ENCODE results near the gene SGO1. TPM values are rescaled to one million over a fixed set of nuclear protein-coding genes. Genes with fewer than 3 reads are reported as not detected.

SGO1 gene
- total RNA-seq, 1 experiment from 2014 or later = 23.5 TPM

GRCh38 chr3:20148466-20148865, 37.5 kb downstream of the SGO1 start (continued):
- no peak for TF ChIP-seq REST (IDR thresholded peaks at IDR 0.05; ENCODE audit: low read depth)
- TF ChIP-seq YY1 (IDR thresholded peaks at IDR 0.05; ENCODE audit: extremely low read depth, insufficient replicate concordance, low read depth, low read length) = no peak
- no peak for TF ChIP-seq ATF3 (IDR thresholded peaks at IDR 0.05)
- TF ChIP-seq ZNF274 (IDR thresholded peaks at IDR 0.05; ENCODE audit: low read depth, low read length) = no peak

- no peaks in the 10 kb centered on the region for H3K36me3 ChIP-seq (ENCODE audit: control insufficient read depth in 1 of 2, insufficient read depth in 2 of 2, low read length in 2 of 2)
- H4K20me1 ChIP-seq (ENCODE audit: insufficient read depth) = no peaks in the 10 kb centered on the region
- no TSS peak for BruUV-seq (replicated peaks)
- ATAC-seq = no peak
- RAD21 ChIA-PET (ENCODE audit: low non-redundant PET in 1 of 2, low total read pairs in 2 of 2, uncharacterized antibody in 2 of 2, unreplicated experiment in 2 of 2) = no interaction called here
- no peak overlapping the region for H2AFZ ChIP-seq (ENCODE audit: low read depth, low read length, poor library complexity, severe bottlenecking)
- CTCF ChIA-PET = no interaction called here
- no peaks in the 10 kb centered on the region for H3K4me1 ChIP-seq (ENCODE audit: control insufficient read depth in 1 of 2, insufficient read depth in 2 of 2, low read length in 2 of 2)
- no peak overlapping the region for H3K9ac ChIP-seq (ENCODE audit: low read length)
- no peak overlapping the region for H3K4me3 ChIP-seq (replicated peaks in 1 of 2; ENCODE audit: low read depth in 1 of 2, low read length in 2 of 2)
- H3K9me2 ChIP-seq (ENCODE audit: insufficient read depth) = no peaks in the 10 kb centered on the region
- intact Hi-C loops (cut with micrococcal nuclease) = no loop called here
- no peak overlapping the region for H3K4me2 ChIP-seq (ENCODE audit: low read length)
- no peak for DNase-seq (ENCODE audit: low read depth, low spot score)
- no peak overlapping the region for H3K27ac ChIP-seq (ENCODE audit: low read depth, low read length)
- H3K9me3 ChIP-seq (ENCODE audit: control insufficient read depth in 1 of 2, insufficient read depth in 1 of 2, low read depth in 1 of 2, low read length in 2 of 2) = no peaks in the 10 kb centered on the region
- POLR2A ChIA-PET = no interaction called here
- H3K79me2 ChIP-seq (ENCODE audit: insufficient read depth, low read length) = no peaks in the 10 kb centered on the region
- H3K27me3 ChIP-seq (ENCODE audit: insufficient read depth, low read length) = no peaks in the 10 kb centered on the region
- TF ChIP-seq SRF (IDR thresholded peaks at IDR 0.05; ENCODE audit: low read depth) = no peak
- no peak for TF ChIP-seq ATF3 (IDR thresholded peaks at IDR 0.05)
- TF ChIP-seq ZNF274 (IDR thresholded peaks at IDR 0.05; ENCODE audit: low read depth, low read length) = no peak
- no peak for TF ChIP-seq POLR2A (IDR thresholded peaks at IDR 0.05; ENCODE audit: borderline replicate concordance, extremely low read depth, insufficient read depth, insufficient read length)
- TF ChIP-seq SP1 (IDR thresholded peaks at IDR 0.05; ENCODE audit: low read depth) = no peak
- no peak for TF ChIP-seq ZBTB33 (IDR thresholded peaks at IDR 0.05; ENCODE audit: extremely low read depth, insufficient replicate concordance, low read length)
- no peak for TF ChIP-seq EGR1 (IDR thresholded peaks at IDR 0.05; ENCODE audit: low read depth)
- TF ChIP-seq YY1 (IDR thresholded peaks at IDR 0.05; ENCODE audit: extremely low read depth, insufficient replicate concordance, low read depth, low read length) = no peak
- TF ChIP-seq ZFX (IDR thresholded peaks at IDR 0.05) = no peak
- no peak for TF ChIP-seq CEBPB (IDR thresholded peaks at IDR 0.05; ENCODE audit: low read depth)
- TF ChIP-seq CTCF (IDR thresholded peaks at IDR 0.05 in 2 of 3, conservative IDR thresholded peaks at IDR 0.05 in 1 of 3; ENCODE audit: borderline replicate concordance in 1 of 3, insufficient read depth in 1 of 3, low read depth in 2 of 3, low read length in 2 of 3) = no peak
- no peak for TF ChIP-seq CBX3 (IDR thresholded peaks at IDR 0.05; ENCODE audit: low read depth)
Measured at GRCh38 chr3:20147361-20147760, 38.6 kb downstream of the SGO1 start.

Measured in HCT116 (cell line).